GM12864 (cell line): Measurements from ENCODE around the gene HJURP.

Experiments used
- DNase-seq: peaks from one replicate; pipeline ENCODE4 v3.0.0-alpha.2; 2011; ENCODE audit warnings: low read depth
- H3K4me3 ChIP-seq: 2 replicates; pipeline ENCODE4 v1.5.1; 2011; ENCODE audit warnings: mild to moderate bottlenecking, low read depth, low read length, control low read depth
- TF ChIP-seq, protein P1 (sequence below): IDR thresholded peaks from 2 replicates; pipeline ENCODE4 v1.5.1; 2011; ENCODE audit warnings: low read depth, mild to moderate bottlenecking, moderate library complexity, low read length, control low read depth, inconsistent platforms; ENCODE audit errors: missing control alignments

HJURP gene

DNA sequence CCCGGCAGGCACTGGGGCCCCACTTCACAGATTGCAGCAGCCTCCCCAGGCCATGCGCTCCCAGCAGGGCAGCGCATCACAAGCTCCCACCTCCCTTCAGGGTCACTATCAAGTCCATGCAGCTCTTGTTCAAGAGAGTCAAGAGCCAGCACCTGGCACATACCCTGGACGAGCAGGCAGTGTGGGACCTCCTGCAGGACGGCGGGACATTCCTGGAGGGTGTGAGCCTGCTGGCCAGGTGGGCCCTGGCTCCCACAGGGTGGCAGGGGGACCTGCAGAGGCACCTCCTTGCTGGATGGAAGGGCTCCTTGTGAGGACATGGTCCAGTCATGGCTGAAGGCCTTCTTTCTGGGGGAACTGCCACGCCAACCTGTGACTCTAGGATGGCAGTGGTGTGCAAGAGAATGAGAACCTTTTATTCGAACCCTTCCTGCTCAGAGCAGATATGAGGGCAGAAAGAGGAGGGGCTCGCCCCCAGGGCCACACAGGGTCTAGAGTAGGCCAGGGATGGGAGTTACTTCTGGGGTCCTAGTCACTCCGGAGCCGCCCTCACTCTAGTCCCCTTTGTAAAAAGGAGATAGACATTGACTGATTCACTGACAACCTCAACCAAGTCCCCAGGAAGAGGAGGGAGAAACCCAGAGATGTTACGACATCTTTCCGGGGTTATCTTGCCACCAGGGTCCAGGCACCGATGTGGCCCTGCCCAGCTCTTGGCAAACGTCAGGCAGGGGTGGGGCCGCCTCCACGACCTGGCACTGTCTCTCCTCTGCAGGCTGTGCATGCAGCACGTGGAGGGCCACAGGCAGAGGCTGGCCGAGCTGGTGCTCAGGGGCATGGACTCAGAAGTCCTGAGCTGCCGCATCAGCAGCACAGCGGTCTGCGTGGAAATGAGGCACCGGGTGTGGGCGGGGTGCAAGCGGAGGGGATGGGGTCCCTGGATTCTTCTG is 31.3 kb downstream of the HJURP start:
- TF ChIP-seq, protein P1, sequence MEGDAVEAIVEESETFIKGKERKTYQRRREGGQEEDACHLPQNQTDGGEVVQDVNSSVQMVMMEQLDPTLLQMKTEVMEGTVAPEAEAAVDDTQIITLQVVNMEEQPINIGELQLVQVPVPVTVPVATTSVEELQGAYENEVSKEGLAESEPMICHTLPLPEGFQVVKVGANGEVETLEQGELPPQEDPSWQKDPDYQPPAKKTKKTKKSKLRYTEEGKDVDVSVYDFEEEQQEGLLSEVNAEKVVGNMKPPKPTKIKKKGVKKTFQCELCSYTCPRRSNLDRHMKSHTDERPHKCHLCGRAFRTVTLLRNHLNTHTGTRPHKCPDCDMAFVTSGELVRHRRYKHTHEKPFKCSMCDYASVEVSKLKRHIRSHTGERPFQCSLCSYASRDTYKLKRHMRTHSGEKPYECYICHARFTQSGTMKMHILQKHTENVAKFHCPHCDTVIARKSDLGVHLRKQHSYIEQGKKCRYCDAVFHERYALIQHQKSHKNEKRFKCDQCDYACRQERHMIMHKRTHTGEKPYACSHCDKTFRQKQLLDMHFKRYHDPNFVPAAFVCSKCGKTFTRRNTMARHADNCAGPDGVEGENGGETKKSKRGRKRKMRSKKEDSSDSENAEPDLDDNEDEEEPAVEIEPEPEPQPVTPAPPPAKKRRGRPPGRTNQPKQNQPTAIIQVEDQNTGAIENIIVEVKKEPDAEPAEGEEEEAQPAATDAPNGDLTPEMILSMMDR, result no peak
- no peak overlapping the region for H3K4me3 ChIP-seq
- DNase-seq, result no peak

DNA sequence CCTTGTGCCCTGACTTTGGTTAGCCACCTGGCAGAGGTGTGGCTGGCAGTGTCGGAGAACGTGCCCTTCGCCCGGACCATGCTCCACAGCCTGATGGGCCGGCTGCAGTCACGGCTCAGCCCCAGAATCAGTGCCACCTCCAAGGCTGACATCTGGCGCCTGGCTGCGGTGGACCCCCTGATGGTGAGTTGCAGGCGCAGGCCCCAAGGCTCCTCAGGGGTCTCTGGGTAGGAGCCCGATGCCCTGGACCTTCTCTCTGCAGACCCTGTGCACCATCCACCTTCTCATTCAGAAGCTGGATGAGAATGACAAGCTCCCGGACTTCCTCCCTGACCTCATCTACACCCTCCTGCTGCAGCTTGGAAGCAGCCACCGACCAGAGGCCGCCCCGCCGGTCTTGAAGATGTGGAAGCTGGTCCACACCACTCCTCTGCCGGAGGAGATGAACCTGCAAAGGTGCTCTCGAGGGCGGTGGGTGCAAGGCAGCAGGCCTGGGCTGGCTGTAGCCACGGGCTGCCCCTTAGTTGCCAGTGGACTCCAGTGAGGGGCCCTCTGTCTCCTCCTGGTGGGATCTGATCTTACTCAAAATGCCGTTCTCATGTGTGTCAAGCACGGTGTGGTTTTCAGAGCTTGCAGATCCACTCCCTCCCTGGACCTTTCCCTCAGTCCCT is 32.1 kb downstream of the HJURP start:
- DNase-seq, result no peak
- H3K4me3 ChIP-seq, result no peak overlapping the region
- TF ChIP-seq, protein P1, result no peak

DNA sequence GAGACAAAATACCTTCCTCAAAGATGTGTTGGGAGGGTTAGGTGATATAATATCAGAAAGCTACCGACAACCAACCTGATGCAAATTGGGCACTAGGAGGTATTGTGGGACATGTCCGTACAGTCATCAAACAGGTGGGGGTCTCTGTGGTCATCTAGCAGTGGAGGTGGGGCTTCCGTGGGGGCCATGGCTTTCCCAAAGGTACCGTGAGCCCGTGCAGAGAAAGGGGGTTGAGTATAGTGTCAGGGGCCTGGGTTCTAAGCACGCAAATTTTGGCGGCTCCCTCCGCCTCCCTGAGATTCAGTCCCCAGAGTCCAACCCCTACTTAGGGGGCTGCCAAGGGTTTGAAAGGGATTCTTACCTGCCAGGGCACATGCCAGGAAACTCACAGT is 32.6 kb downstream of the HJURP start:
- no peak for DNase-seq
- TF ChIP-seq, protein P1, result no peak
- H3K4me3 ChIP-seq, result no peak overlapping the region

DNA sequence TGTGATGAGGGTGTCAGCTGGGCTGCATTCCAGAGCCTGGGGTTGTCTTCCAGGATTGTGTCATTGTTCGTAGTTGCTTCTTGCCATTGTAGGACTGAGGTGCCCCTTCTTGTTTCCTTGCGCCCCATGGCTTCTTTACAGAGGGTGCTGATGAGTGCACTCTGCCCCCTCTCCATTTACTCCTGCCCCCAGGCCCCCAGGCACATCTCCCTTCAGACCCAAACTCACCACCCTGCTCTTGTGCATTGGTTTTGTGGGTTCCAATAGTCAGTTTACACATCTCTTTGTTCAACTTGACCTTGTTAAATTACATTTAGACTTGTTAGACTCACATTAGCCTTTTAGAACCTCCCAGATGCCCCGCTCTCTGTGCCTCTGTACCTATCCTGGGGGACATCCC is 33.1 kb downstream of the HJURP start:
- no peak overlapping the region for H3K4me3 ChIP-seq
- TF ChIP-seq, protein P1, result no peak
- DNase-seq, result no peak

DNA sequence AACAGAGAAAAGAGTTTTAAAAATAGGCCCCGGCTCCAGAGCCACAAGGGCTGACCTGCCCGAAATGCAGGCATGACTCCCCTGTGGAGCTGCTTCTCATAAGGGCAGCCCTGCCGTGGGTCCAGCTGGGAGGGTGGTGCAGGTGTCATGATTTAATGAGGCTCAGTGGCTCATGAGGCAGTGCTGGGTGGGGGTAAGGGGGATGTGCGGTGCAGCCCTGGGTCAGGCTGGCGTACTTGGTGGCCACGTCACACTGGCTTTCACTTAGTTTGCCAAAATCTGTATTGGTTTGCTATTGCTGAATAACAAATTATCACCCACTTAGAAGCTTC is 33.6 kb downstream of the HJURP start:
- TF ChIP-seq, protein P1, result no peak
- no peak for DNase-seq
- H3K4me3 ChIP-seq, result no peak overlapping the region

DNA sequence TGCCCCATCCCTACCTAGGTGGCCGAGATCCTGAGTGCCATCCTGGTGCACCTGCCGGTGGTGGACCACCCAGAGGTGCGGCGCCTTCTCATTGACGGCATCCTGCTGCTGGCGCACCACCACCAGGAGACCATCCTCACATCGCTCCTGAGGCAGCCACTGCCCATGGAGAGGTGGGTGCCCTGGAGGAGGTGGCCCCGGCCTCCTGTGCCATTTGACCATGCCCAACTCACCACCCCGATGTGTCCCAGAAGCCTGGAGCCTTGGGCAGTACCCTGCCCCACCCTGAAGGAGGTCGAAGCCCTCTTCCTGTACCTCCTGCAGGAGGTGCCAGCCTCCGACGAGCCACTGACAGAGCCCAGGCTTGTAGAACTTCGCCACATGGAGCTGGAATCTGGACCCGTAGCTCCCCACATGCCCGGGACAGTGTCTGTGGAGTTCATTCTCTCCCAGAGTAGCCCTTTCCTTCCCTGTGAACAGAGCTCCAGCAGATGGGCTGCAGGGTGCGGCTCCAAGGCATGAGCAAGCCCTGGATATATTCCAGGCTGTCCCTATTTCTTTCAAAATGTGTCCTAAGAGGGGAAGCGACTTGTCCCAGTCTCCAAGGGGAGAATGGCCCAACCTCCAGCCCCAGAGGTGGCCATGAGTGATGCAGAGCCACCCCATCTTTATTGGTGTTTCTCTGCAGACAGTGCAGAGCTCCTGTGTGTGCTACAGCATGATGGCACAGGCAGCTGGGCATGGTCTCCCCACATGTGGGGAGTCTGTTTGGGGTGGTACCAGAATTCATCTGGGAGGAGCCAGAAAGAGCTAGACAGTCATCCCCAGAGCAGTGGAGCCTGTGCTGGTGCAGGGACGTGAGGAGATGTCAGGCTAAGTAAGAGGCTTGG is 34.2 kb downstream of the HJURP start:
- TF ChIP-seq, protein P1, result no peak
- DNase-seq, result no peak
- no peak overlapping the region for H3K4me3 ChIP-seq
